Ovary (tissue), 3 donors: ENCODE results near the gene KLHL6.

ENCODE experiments used
- CTCF ChIP-seq, 3 donors: fragments of 450-650 bp in 2 of 3; fragments of 200-600 bp in 1 of 3; IDR thresholded peaks; one replicate each; pipeline versions ENCODE4 v1.5.1 to v1.8.0; 2016 to 2022; ENCODE audit warnings: antibody characterized with exemption in 3 of 3, mild to moderate bottlenecking in 1 of 3
- EP300 ChIP-seq: sonication (generic); formaldehyde crosslinking; IDR thresholded peaks from one replicate; pipeline ENCODE4 v1.6.1; 2017; ENCODE audit warnings: antibody characterized with exemption
- POLR2A ChIP-seq: fragments of 450-650 bp; IDR thresholded peaks from one replicate; pipeline ENCODE4 v1.6.1; 2017; ENCODE audit warnings: antibody characterized with exemption, mild to moderate bottlenecking, moderate library complexity
- donor health status: DM: no; HTN: no; CAD: no.

GRCh38 chr3:183496311-183496710, 59.2 kb downstream of the KLHL6 start:
- TF ChIP-seq CTCF (IDR thresholded peaks at IDR 0.05) (no peak), POLR2A (no peak), EP300 (no peak)
